IPS-18c (cell line): ENCODE results near the gene PHF10.
"Not testable (repeated sequence)": the region's sequence is repeated elsewhere in the genome, so short reads cannot be mapped to it uniquely, and the experiment has no call there.

Source experiments
- H3K4me3 ChIP-seq: 2 replicates; pipeline ENCODE4 v1.7.0; 2013; ENCODE audit warnings: low read depth, mild to moderate bottlenecking, low read length, moderate library complexity; ENCODE audit not compliant: insufficient read depth
- H3K9me3 ChIP-seq: one replicate; pipeline ENCODE4 v1.6.1; 2013; ENCODE audit warnings: mild to moderate bottlenecking, low read length, moderate library complexity; ENCODE audit not compliant: control insufficient read depth, insufficient read depth

PHF10 gene

DNA sequence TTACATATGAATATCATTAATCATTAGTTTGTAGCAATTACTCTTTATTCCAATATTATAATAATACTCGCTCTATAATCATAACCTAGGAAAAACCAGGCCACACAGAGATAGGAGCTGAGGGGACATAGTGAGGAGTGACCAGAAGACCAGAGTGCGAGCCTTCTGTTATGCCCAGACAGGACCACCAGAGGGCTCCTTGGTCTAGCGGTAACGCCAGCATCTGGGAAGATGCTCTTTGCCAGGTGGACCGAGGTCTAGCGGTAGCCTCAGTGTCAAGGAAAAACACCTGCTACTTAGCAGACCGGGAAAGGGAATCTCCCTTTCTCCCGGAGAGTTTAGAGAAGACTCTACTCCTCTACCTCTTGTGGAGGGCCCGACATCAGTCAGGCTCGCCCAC, 27.2 kb downstream of the PHF10 start:
- H3K4me3 ChIP-seq, H3K9me3 ChIP-seq: not testable (repeated sequence)

DNA sequence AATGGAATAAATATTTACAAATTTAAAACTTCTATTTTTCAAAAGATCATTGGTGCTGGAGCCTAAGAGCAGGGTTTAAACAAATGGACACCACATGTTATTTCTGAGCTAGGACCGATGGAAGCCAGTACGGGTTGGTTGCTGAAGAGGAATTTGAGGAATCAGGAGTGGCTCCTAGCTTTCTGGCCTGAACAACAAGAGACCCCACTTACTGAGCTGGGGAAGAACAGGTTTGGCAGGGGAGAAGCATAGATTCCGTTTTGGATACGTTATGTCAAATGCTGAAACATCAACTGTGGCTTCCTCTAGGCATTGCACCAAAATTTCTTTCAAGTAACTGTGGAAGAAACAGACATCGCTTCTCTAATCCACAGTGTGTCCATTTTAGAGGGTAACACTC, 29.2 kb downstream of the PHF10 start:
- Histone ChIP-seq H3K4me3 (no peak overlapping the region), H3K9me3 (no peaks in the 10 kb centered on the region)

DNA sequence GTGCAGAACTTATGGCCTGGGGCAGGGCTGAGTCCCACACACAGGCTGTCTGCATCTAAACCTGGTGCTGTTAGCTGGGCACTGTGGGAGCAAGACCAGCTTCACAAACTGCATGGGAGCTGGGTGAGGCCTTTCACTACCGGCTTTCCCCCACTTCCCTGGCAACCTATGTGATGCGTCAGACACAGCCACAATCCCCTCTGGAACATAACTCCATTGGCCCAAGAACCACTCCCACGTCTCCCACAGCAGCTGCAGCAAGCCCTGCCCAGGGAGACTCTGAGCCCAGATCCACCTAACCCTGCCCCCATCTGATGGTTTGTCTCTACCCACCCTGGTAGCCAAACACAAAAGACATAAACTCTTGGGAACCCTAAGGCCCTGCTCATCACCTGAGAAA, 31.8 kb downstream of the PHF10 start:
- H3K4me3 ChIP-seq, result no peak overlapping the region
- H3K9me3 ChIP-seq, result no peaks in the 10 kb centered on the region

DNA sequence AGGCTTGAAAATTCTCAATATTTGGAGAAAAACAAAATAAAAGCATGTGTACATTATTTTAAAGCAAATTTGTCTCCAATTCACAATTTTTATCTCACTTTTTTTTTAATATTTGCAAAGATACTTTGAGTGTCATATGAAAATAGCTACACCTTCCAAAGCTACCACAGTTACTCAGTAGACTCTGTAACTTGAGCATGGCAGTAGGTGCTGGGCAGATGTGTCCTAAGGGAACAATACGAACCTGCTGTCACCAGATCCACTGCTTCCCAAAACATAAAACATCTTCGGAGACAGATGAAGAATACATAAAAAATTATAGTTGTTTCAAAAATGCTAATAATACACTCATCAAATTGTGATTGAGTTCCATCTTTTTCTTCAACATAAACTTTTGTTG, 33.0 kb downstream of the PHF10 start:
- H3K9me3 ChIP-seq, result no peaks in the 10 kb centered on the region
- no peak overlapping the region for H3K4me3 ChIP-seq

DNA sequence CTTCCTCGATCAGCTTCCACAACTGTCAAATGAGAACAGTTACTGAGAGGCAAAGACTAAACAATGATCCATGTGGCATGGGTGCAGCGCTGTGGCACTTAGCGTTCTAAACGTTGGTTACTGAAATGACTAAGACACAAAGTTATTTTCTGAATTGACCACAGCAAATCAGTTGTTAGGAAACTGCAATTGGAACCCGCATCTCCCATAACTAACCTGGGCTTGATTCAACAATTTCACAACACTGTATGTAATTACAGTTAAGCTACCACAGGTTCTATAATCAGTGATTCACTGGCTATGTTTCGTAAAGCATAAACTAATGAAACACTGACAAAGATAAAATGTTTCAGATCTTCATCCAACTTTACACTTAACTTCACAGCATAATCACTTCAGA, 35.0 kb downstream of the PHF10 start:
- no peaks in the 10 kb centered on the region for H3K9me3 ChIP-seq
- H3K4me3 ChIP-seq, result no peak overlapping the region

DNA sequence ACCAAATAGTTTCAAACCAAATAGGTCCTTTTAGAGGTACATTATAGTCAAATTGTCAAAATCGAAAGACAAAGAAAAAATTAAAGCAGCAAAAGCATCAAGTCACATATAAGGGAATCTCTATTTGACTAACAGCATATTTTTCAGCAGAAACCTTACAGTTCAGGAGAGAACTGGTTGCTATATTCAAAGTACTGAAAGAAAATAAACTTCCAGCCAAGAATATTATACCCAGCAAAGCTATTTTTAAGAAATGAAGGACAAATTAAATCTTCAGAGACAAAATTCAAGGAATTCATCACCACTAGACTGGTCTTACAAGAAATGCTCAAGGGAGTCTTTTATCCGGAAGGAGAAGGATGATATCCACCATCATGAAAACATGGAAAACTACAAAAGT, 38.4 kb downstream of the PHF10 start:
- no peak overlapping the region for H3K4me3 ChIP-seq
- no peaks in the 10 kb centered on the region for H3K9me3 ChIP-seq

DNA sequence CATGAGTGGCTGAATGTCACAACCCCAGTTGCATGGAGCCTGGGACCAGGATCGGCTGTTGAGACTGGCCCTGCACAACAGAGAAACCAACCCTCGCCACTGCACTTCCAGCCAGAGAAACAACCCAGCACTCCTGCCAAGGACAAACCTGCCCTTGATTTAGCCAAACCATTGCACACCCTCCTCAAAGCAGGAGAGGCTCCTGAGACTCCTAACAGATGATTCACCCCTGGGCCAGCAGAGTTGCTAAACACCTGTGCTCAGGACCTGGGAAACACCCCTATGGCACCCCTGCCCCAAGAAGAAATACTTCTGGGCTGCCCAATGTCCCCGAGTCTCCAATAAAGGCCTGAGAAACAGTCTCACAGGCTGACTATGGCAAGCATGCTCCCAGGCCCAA, 40.2 kb downstream of the PHF10 start:
- H3K9me3 ChIP-seq, result no peaks in the 10 kb centered on the region
- H3K4me3 ChIP-seq, result no peak overlapping the region

DNA sequence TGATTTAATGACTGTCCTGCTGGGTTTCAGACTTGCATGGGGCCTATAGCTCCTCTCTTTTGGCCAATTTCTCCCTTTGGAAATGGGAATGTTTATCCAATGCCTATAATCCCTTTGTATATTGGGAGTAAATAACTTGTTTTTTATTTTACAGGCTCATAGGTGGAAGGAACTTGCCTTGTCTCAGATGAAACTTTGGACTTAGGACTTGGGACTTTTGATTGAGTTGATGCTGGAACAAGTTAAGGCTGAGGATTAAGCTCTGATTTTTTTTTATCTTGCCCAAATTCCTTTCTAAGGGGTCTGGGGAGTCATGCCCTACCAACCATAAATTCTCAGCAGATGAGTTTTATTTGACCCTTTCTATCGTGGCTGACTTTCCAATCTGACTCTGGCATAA, 46.0 kb downstream of the PHF10 start:
- Histone ChIP-seq H3K9me3 (peaks cover 2% of the 10 kb centered on the region), H3K4me3 (no peak overlapping the region)

DNA sequence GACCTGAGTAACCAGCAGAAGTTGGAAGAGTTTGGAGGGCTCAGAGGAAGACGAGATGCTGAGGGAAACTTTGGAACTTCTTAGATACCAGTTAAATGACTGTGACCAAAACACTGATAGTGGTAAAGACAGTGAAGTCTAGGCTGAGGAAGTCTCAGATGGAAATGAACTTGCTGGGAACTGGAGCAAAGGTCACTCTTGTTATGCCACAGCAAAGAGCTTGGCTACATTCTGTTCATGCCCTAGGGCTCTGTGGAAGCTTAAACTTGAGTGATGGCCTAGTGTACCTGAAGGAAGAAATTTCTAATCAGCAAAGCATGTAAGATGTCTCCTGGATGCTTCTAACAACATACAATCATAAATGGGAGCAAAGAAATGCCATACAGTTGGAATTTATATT, 47.2 kb downstream of the PHF10 start:
- Histone ChIP-seq H3K9me3 (peaks cover 2% of the 10 kb centered on the region), H3K4me3 (no peak overlapping the region)

DNA sequence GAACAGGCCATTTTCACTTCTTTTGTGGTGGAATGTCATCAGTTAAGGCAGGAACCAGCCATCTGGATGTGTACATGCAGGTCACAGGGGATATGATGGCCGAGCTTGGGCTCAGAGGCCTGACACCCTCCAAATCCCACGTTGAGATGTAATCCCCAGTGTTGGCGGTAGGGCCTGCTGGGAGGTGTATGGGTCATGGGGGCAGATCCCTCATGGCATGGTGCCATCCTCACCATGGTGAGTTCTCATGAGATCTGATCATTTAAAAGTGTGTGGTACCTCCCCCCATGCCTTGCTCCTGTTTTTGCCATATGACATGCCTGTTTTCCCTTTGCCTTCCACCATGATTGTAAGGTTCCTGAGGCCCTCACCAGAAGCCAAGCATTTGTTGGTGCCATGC, 49.3 kb downstream of the PHF10 start:
- Histone ChIP-seq H3K4me3 (no peak overlapping the region), H3K9me3 (peaks cover 2% of the 10 kb centered on the region)

DNA sequence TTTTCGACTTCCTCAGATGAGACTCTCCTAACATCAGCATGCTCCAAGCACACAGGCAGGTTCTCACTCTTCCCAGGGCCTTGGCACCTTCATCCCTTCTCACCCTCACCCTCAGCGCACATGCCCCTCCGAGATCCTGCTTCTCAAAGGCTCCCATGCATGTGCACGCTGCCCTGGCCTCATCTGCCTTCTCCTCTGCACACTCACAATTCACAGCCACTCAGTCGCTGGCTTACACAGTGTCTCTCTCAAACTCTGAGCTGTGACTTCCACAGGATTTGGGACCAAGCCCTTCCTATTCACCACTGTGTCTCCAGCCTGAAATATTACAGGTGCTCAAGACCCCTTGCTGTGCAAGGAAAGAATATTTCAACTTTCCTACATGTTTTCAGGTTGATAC, 52.7 kb downstream of the PHF10 start:
- Histone ChIP-seq H3K4me3 (no peak overlapping the region), H3K9me3 (no peaks in the 10 kb centered on the region)

DNA sequence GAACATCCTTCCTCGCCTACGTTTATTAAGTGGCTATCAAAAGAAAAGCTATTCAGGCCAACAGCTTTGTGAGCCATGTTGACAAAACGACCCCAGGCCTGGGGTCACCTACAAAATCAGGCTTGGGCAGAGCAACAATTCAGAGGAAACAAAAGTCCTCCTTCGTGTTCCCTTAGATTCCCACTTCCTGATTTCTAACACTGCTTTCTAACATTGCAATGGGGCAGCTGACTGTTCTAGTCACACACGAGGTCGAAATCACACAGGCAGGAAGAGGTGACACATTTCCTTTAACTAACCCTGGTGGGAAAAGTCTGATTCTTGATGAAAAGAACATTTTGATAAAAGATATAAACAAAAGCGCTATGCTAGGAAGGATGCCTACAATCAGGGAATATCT, 54.4 kb downstream of the PHF10 start:
- no peaks in the 10 kb centered on the region for H3K9me3 ChIP-seq
- H3K4me3 ChIP-seq, result no peak overlapping the region

DNA sequence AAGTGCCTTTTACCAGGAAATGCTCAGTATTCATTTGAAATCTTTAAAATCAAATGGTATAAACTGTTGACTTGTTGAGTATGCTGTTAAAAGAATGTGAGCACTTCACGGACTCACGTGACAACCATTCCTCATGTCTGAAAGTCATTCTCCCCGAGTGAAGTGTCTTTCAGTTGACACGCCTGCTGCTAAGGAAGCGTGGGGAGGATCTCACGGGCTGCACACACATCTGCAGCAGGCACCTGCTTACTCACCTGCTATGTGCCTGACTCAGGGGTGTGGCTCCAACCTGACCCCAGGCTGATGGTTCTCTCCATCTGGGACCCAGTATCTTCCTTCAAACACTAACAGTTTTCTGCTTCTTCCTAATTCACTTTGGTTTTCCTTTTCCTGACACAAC, 55.2 kb downstream of the PHF10 start:
- no peak overlapping the region for H3K4me3 ChIP-seq

DNA sequence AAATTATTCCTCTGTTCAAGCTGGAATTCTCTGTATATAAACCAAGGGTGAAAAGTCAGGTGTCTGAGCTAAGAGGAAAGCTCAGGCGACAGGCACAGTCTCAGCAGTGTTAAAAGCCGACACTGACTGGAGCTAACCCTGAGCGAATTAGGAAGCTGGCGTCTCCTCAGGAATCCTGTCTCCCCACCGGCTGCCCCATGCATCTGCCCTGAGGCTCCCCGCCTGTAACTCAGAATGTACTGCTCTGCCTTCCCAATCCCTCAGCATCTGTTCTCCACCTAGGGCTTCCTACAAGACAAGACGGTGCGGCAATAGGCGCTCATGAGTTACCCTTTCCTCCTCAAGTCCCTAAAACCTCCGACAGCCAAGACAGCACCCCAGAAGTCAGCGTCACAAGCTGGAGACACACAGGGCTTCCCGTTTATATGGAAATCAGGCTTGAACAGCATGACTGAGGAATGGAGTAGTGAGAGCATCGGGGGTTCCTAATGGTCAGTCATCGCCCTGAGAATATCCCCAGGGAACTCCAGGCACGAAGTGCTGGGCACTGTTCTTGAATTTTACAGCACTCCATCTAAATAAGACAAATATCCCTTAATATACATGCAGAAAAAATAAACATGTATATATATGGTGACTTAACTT, 56.0 kb downstream of the PHF10 start:
- no peak overlapping the region for H3K4me3 ChIP-seq
- no peaks in the 10 kb centered on the region for H3K9me3 ChIP-seq

More for the DNA sequence above, 55.2 kb downstream of the PHF10 start:
- no peaks in the 10 kb centered on the region for H3K9me3 ChIP-seq

DNA sequence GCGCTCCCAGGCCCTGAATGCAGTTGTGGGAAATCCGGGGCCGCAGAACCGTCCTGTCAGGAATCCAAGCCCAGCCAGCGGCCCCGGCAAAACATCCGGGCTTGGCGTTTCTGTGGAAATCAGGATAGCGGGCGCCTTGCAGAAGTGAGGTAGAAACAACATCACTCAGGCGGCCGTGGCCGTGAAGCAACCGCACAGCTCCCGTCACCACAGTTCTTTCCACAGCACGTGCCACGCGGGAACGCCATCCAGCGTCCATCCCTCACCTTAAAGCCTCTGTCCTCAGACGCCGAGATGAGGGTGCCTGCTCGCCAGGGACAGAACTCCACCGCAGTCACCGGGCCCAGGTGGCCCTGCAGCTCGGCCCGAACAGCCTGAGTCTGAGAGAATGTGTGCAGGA, 56.6 kb downstream of the PHF10 start:
- Histone ChIP-seq H3K4me3 (no peak overlapping the region), H3K9me3 (no peaks in the 10 kb centered on the region)

DNA sequence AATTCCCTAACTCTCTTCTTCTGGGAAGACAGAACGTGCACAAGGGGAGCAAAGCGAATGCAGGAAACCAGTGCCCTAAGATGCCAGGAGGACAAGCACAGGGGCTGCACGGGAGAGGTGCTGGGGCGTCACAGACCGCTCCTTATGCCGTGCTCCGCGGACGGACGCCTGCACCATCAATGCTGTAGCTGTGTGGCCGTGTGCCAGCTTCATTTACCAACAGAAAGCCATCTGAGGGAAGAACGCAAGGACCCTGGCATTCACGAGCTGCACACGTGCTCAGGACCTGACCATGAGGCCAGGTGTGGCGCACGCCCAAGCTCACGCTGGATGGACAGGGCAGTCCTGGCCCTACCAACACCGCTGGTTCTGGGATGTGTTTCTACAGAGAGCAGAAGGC, 57.9 kb downstream of the PHF10 start:
- H3K4me3 ChIP-seq, result no peak overlapping the region
- no peaks in the 10 kb centered on the region for H3K9me3 ChIP-seq

DNA sequence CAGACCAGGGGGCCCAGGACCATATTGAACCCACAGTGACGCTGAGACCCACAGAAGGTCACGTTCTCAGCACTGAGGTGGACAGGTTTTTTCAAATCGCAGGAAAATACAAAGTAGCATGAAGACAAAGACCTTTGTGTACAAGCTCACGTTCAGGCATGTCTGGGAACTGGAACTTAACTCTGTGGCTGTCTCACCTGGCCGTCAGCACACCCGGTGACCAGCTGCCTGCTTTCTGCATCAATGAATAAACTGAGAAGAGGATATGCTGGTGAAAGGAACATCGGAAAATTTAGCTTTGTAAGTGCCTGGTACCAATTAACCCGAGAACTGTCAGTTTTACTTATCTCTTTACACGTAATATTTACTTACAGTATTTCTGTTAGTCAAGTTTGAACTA, 59.0 kb downstream of the PHF10 start:
- H3K4me3 ChIP-seq, result no peak overlapping the region
- no peaks in the 10 kb centered on the region for H3K9me3 ChIP-seq

DNA sequence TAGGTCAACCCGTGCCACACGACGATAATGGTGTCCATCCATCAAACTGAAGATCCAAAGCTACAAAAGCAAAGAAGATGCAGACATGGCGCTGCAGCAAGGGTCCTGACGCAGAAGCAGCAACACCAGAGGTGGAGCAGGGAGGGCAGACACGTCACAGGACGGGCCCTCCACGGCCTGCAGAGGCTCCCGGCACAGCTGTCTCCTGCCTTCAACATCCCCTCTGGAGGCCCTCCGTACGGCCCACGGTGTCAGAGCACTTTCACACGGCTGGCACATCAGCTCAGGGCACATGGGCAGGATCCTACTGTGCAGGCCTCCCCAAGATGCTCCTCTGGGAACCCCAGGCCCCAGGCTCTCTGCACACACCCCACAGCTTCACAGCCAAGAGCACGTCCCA, 60.1 kb downstream of the PHF10 start:
- H3K4me3 ChIP-seq, result no peak overlapping the region
- H3K9me3 ChIP-seq, result no peaks in the 10 kb centered on the region

DNA sequence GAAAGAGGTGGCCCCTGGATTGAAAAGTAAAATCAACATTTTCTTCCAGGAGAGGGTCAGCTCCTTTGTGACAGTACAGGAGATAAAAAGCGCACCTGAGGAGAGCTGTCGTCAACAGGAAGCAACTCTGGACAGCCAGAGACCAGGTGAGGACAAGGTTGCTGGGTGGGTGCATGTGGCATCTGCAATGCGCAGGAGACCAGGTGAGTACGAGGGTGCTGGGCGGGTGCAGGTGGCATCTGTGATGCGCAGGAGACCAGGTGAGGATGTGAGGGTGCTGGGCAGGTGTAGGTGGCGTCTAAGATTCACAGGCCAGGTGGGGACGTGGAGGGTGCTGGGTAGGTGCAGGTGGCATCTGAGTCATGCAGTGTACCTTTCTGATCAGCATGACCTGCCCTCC, 60.8 kb downstream of the PHF10 start:
- H3K9me3 ChIP-seq, result no peaks in the 10 kb centered on the region
- no peak overlapping the region for H3K4me3 ChIP-seq
